ENCODE data around the gene VPS50.

DNA sequence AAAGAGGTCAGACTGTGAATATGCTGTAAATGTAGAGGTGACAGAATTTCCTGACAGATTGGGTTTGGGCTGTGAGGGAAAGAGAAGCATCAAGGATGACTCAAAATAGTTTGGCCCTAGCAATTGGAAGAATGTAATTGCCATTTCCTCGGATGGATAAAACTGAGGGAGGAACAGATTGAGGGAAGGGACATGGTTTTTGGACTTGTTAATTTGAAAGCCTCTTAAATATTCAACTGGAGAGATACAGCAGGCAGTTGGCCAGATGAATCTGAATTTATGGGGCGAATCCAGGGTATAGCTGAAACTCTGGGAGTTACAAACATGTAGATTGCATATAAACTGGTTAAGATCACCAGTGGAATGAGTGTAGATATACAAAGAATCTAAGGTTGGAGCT lies 3.4 kb downstream of the VPS50 start:
- TF ChIP-seq POLR2A (IDR thresholded peaks at IDR 0.05) = no peak
- no peak for TF ChIP-seq CTCF (IDR thresholded peaks at IDR 0.05)
- no peak for TF ChIP-seq EP300 (IDR thresholded peaks at IDR 0.05; ENCODE audit: low read depth)
- no peak for TF ChIP-seq POLR2AphosphoS5 (IDR thresholded peaks at IDR 0.05)

All from transverse colon (tissue), 4 donors.